Activated gamma-delta T cell treated with anti-CD3 and anti-CD28 coated beads, Interleukin-2, amount 50 U/mL, for 16 hours (primary cell): ENCODE data around the gene RNF207.

Experiments used
- DNase-seq: peaks from one replicate; pipeline ENCODE4 v3.0.0-alpha.2; 2020; ENCODE audit warnings: low read depth

Gene RNF207

DNA sequence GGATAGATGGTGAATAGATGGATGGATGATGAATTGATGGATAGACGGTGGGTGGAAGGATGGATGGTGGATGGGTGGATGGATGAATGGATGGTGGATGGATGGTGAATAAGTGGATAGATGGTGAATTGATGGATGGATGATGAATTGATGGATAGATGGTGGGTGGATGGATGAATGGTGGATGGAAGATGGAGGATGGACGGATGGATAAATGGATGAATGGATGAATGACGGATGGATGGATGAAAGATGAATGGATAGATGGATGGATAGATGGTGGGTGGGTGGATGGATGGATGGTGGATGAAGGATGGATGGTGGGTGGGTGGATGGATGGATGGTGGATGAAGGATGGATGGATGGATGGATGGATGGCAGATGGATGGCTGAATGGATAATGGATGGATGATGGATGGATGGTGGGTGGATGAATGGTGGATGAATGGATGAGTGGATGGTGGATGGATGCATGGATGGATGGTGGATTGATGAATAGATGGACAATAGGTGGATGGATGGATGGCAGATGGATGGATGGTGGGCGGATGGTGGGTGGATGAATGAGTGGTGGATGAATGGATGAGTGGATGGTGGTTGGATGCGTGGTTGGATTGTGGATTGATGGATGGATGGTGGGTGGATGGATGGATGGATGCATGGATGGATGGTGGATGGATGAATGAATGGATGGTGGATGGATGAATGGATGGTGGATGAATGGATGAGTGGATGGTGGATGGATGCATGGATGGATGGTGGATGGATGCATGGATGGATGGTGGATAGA is 31.1 kb upstream of the RNF207 start:
- no peak for DNase-seq

DNA sequence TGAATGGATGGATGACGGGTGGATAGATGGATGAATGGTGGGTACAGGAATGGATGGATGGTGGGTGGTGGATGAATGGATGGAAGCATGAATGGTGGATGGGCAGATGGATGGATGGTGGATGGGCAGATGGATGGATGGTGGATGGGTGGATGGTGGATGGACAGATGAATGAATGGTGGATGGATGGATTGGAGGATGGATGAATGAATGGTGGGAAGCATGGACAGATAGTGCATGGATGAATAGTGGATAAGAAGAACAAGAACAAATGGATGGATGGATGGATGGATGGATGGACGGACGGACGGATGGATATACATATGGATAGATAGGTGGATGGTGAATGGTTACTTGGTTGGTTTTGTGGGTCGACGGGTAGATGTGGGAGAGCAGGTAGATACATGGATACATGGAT is 30.5 kb upstream of the RNF207 start:
- no peak for DNase-seq

DNA sequence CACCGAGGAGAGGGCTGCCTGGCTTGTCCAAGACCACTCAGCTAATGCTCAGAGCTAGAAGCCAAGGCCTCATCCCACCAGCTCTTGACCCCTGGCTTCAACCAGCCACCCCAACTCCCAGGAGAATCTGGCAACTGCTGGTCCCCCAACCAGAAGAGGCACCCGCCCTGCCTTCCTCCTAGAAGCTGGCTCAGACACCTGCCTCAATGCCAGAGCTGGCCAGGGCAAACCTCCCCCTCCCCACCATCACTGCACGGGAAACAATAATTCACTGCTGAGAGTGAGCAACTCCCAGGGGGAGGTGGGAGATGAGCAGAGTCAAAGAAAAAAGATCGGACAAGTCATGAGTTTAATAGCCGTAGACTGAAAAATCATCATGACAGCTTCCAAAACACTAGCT is 29.1 kb upstream of the RNF207 start:
- no peak for DNase-seq

DNA sequence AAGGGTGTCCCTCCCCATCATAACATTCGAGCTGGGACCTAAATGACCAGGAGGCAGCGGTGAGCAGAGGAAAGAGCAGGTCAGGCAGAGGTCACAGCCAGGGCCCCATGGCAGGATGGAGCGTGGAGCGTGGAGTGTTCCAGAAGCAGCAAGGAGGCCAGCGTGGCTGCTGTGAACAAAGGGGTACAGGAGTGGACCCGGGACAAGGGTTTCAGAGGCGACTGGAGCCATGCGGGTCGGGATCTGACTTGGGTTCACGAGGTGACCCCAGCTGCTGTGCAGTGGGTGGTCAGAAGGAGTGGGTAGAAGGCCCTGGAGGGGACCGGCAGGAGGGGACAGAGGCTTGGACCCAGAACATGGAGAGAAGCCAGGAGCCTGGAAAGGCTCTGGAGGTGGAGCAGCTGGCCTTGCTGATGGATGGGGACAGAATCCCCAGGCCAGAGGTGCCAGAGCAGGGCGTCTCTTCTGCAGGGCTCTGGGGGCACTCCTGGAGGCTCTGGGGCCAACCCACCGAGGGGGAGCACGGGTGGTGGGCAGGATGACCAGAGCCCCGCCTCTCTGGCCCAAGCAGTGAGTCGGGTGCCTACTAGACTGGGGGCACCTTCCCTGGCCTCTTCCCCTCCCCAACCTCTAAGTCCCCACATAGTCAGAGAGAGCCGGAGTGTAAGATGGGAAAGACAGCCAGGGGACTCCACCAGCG is 28.1 kb upstream of the RNF207 start:
- DNase-seq: no peak

DNA sequence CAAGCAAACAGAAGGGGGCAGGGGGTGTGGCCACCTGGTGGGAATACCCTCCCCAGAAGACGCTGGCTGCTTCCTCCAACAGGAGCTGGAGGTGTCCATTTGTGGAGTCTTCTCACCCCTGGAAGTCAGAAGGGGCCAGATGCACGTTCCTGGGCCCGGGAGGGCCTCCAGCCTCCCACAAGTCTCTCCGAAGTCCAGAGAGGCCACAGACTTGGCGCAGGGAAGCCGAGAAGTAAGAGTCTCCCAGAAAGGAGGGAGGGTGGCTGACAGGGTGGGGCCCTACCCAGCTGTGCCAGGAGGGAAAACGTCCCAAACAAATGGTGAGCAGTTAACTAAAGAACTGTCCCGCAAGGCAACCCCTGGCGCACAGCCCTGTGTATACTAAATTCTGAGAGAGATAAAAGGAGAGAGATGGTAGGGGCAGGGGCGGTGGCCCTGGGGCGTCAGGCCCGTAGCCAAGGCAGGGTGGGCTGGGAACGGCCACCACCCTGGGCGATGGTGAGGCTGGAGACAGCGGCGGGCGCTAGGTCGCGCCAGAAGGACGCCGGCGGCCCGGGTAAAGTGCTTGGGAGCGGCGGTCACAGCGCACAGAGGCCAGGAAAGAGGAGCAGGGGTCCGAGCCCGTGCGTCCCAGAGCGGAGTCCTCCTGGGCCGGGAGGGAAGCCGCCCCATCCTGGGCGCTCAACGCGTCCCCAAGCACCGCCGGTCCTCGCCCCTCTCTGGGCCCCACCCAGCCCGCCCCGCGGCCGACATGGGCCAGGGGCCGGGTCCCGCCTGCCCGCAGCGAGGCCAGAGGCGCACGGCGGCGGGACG is 27.0 kb upstream of the RNF207 start:
- DNase-seq: no peak

DNA sequence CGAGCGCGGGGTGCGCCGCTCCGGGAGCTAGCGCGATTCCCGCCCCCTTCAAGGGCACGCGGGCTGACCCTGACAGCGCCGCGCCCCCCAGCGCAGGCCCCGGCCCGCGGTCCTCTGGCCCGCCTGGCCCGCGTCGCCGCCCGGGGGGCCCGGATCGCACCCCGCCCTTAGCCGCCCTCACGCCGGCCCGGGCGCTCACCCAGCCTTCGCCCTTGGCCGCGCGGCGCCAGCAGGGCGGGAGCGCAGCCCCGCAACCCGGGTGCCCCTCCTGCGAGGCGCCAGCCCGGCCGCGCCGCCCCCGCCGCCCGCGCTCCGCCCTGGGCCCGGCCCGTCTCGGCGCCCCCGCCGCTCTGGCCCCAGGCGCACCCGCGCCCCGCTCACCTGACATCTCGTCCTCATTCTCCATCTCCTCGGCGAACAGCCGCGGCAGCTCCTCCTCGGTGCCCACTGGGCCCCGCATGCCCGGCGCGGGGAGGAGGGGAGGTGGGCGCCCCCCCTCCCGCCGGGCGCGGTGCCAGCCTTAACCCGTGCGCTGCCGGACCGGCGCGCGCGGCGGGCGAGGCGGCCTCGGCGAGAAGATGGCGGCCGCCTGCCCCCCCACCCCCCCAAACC is 26.2 kb upstream of the RNF207 start:
- DNase-seq: no peak

DNA sequence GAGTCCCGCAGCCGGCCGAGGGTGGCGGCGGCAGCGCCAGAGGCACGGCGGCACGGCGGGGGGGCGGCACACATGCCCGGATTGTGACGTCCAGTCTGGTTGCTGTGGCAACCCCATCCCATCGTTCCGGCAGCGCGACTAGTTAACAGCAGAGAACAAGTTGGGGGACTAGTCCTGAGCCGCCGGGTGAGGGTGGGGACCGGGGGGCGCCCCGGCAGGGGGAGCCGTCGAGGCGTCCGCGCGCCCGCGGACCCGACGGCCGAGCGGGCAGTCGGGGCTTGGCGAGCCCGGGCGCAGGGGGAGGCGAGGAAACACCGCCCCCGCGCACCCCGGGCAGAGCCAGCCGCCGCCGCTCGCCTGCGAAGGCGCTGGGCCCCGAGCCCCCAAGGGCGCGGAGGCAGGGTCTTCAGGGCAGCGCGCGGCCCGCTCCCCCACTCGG is 25.6 kb upstream of the RNF207 start, which contains the start of gene CHD5:
Gene CHD5 (minus strand): TSS at position 54 of the 439 bp plus-strand sequence. CDS start 298 bp downstream, outside the sequence.
- no peak for DNase-seq

DNA sequence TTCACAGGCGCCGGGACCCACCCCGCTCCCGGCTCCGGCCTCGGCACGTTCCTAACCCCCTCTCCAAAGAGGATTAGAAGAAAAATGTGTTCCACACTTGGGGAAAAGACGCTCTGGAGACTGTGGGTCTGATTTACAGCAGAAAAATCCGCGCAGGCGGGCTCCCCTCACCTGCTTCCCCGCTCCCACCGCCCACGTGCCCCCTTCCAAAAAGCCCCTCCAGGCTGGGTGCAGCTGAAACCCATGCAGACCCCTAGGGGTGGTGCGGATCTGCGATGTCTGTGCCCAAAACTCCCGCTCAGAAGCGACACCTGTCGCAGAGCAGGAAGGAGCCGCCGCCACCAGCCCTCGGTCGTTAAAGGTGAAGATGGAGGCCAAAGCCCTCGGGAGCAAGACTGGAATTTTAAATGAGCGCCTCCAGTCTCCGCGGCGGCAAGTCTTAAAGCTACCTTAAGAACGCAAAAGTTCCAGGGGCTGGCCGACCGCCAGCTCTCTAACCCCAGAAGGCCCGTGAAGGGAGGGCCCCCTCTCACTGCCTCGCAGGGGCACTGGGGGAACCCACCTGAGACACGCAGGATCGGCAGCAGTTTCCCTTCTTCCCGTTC is 25.1 kb upstream of the RNF207 start:
- DNase-seq: no peak

DNA sequence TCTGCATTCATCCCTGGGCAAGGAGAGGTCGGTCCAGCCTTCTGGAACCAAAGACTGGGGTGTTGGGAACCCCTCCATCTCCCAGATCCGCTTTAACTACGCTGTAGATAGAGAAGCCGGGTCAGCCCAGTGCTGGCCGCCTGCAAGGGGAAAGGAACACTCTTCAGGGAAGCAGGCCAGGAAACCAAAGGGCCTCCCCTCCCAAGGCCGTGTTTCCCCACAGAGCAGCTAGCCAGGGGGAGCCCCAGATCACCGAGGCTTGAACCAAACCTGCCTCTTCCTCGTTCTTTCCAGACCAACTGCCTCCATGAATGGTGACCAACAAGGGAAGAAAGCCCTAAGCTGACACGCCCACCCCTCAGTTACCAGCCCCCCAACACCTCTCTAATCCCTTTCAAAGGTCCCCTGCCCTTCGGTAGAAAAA is 24.6 kb upstream of the RNF207 start:
- DNase-seq: no peak

DNA sequence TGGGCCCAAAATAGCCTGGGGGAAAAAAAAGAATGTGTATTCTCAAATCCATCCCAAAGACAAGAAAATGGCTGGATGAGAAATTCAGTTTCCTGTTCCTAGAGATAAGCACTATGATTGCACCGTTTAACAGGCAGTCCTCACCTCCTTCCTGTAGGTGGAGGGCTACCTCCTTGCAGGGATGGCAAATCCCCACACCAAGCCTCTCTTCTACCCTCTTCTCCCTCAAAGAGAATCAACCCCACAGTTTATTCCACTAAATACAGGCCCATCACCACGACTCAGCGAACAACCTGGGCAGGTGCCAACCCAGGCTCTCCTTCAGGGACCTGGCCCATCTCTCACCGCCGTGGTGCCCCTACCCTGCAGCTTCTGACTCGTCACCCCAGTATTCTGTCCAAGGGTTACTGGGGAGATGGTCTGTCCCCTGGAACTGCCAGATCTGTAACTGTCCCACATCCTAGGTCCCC is 22.4 kb upstream of the RNF207 start:
- DNase-seq: no peak

DNA sequence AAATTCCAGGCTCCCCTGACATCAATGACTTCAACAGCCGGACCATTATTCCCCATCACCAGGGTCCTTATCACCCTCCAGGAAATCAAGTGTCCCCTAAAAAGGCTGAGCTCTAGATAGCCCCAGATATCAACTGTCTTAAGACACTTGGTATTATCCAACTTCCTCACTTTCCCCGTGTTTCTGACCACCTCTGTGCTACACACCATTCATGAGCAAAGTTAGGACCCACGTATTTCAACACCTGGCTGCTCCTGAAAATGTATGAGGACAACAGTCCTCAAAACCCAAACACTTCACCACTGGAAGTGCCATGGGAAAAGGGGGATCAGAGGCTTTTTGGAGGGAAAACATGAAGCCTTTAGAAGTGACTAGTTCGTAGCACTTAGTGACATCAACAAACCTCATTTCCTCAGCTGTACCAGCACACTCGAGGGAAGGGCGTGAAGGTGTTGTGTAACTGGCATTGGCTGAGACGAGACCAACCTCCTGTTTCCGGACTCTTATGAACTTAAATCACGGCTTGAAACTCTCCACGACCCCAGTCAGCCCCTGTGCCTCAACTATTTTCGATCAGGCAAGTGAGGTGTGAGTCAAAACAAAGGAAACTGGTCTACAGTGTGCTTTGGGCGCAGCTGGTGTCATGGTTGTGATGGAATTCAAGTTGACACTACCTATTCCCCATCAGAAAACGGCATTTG is 21.7 kb upstream of the RNF207 start:
- DNase-seq: no peak

DNA sequence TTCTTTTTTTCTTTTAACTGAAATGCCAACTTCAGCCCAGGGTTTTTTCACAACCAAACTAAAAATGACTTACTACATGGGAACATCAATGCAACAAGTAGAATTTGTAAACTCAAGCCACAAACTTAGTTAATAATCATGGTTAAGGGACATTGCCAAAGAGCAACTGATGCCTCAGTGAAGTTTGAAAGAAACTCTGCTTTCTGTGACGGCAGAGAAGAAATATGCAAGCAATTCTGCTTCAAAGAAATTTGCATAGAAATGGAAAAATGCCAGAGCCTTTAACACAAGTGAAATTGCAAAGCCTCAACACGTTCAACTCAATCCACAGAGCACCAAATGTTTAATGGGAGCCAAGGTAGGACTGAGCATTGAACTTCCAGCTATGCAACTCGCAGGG is 20.8 kb upstream of the RNF207 start:
- DNase-seq: no peak

DNA sequence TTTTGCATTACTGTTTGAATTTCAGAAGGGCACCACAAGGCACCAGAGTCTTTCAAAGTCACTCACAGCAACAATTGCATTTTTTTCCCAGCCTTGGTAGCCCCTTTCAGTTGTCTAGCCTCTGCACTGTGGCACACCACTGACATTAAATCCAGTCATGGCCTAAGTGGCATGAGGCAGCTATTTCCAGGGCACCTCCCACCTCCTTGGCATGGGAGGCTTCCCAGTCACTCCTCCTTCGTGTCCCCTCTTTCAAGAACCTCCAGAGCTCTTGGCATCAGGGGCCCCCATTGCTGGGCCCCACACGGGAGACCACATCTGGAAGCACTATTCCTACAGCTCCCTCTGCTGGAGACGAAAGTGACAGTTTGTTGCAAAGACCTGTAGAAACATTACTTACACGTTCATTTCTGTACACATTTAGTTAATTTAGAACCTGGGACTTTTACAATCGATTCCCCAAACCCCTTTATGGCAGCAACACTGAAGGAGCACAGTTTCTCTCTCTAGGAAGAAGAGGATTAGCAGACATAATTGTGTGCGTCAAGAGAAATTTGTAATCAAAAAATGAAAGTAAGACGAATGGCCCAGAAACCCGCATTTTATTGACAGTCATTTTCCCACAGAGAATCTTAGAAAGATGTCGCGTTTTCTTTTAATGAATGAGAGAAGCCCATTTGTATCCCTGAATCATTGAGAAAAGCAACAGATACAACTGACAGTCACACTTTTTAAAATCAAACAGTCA is 20.1 kb upstream of the RNF207 start:
- DNase-seq: no peak

DNA sequence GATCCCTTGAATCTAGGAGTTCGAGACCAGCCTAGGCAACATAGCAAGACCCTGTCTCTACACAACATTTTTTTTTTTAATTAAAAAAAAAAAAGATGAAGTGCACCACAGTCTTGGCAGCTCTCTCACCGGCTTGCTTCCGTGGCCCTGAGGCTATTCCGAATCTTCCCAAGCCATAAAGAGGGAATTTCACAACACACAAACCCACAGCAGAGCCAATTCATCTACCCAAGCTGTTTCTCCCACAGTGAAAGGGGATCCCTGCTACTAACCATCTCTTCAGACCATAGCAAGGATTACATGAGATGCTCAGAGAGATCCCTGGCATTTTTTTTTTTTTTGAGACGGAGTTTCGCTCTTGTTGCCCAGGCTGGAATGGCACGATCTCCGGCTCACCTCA is 17.5 kb upstream of the RNF207 start:
- DNase-seq: no peak

DNA sequence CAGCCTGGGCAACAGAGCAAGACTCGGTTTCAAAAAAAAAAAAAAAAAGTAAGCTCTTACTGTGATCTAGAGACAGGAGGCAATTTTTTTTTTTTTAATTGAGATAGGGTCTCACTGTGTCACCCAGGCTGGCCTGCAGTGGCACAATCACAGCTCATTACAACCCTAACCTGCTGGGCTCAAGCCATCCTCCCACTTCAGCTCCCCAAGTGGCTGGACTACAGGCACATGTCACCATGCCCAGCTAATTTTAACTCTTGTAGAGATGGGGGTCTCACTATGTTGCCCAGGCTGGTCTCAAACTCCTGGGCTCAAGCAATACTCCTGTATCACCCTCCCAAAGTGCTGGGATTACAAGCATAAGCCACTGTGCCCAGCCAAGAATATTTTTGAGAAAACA is 14.0 kb upstream of the RNF207 start:
- no peak for DNase-seq

DNA sequence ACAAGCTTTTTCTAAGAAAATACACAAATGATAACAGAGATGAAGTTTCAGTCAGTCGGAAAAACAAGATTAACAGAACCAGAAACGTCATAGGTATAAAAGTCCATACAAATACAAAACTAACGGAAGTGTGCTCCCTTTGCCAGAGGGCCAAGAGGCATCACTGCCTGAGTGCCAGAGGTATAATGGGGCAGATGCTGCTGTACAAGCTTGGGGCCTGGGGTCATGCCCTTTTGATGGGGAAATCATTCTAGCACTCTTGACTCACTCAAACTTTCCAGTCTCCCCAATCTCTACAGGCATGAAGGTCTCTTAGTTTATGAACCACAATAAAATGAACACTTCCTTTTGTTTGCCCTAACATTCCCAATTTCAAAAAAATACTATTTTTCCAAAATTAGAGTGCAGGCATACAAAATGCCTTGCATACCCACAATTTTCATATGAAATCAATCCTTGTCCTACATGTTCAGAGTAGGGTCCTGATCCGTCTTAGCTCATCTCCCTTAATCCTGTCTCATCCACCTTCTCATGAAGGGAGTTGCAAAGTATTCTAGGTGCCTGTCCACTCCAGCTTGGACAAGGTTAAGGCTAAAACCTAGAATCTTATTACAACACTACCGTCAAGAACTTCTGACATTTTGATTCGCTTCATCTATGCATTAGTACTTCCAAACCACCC is 8.0 kb upstream of the RNF207 start:
- no peak for DNase-seq

DNA sequence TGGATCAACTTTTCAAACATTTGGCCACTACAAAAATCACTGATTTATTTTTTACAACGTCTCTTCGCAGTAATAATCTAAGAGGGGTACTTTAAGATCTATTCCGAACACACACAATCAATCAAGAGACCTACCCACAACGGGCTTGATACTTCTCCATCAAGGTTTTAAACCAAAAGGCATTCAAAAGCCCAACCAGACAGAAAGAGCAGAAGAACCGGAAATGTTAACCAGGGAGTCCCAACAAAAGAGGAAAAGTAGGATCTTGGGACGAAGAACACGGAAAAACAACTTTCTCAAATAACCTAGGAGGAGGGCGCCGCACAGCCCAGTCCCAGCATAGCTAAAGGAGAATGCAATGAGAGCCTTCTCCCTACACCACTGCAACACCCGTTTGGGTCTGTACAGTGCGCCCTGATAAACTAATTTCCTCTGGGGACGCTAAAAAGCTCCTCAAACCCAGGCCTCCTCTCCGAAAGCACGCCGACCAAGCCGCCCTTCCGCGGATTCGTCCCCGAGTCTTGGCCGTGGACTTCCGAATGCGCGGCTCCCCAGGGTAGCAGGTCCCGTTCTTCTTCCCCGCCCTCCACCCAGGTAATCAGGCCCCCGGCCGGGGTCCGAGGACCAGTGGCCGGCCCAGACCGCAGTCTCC is 7.1 kb upstream of the RNF207 start:
- no peak for DNase-seq

DNA sequence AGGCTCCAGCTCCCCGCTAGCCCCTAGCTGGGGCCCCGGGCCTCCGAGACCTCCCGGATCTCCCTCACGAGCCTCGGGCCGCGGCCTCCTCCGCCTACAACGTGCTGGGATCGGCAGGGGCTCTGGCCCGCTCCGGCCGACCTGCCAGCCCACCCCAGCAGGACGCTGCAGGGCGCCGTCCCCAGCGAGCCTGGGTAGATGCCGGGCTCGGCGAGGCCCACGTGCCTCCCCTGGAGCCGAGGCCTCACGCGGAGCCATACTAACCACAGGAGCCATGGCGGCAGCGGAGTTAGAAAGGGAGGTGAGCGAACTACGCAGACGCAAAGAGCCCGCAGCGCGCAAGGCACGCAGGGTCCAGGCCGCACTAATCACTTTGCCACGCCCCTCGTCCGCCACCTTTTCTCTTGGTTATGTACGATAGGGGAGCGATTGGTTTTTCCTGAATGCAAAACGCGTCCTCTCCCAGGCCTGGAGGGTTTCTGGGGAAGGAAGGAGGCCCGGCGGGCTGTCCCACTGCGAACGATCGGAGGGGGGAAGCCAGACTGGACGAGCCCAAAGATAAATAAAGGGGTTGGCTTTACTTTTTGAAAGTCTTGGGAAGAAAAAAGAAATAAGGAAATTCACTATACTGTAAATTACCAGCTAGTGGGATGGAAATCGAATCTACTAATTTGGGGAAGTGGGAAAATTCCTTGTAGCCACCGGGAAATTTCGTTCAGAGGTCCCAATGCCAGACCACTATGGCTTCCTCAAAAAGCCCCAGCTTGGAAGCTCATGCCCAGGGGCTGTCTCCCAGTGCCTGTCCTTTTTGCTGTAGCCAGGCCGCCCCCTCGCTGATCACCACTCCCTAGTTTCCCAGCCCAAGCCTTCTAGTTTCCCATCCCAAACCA is 6.4 kb upstream of the RNF207 start, which contains the start of gene RPL22:
Gene RPL22 (minus strand): TSS at position 298 of the 890 bp plus-strand sequence. CDS start 22 bp downstream, at position 276.
- DNase-seq: peak; percentile 96
